PFSK-1 (cell line): ENCODE measurements around the gene DAGLB.

Source experiments
- FOXP2 ChIP-seq: optimal IDR thresholded peaks from 2 replicates; pipeline ENCODE3; 2011; ENCODE audit warnings: borderline replicate concordance, control low read depth, inconsistent platforms; ENCODE audit not compliant: insufficient read depth; ENCODE audit errors: extremely low read length, extremely low read depth
- POLR2AphosphoS5 ChIP-seq: IDR thresholded peaks from 2 replicates; pipeline ENCODE4 v1.6.1; 2012; ENCODE audit warnings: low read depth, mild to moderate bottlenecking, control low read depth, low read length, moderate library complexity
- REST ChIP-seq, 2 experiments: IDR thresholded peaks; 2 replicates each; pipeline versions ENCODE4 v1.6.1 to v1.8.0; 2011 to 2012; ENCODE audit warnings: low read depth in 2 of 2, low read length in 2 of 2, control low read depth in 1 of 2, inconsistent platforms in 1 of 2, mild to moderate bottlenecking in 1 of 2, moderate library complexity in 1 of 2; ENCODE audit not compliant: insufficient read depth in 1 of 2
- SIN3A ChIP-seq: IDR thresholded peaks from 2 replicates; pipeline ENCODE4 v1.6.1; 2012; ENCODE audit warnings: mild to moderate bottlenecking, low read length, moderate library complexity, borderline replicate concordance; ENCODE audit not compliant: insufficient read depth
- TAF1 ChIP-seq: IDR thresholded peaks from 2 replicates; pipeline ENCODE4 v1.6.1; 2012; ENCODE audit warnings: low read length, control low read depth, borderline replicate concordance; ENCODE audit not compliant: insufficient read depth

DAGLB gene

GRCh38 chr7:6422926-6423632, 24.7 kb downstream of the DAGLB start:
- TF ChIP-seq REST (IDR thresholded peaks at IDR 0.05; ENCODE audit: insufficient read depth in 1 of 2, low read depth in 2 of 2, low read length in 2 of 2) (no peak), TAF1 (no peak), FOXP2 (no peak), SIN3A (no peak), POLR2AphosphoS5 (no peak)

GRCh38 chr7:6422095-6422494, 25.7 kb downstream of the DAGLB start:
- TF ChIP-seq FOXP2 (no peak), TAF1 (no peak), REST (IDR thresholded peaks at IDR 0.05; ENCODE audit: insufficient read depth in 1 of 2, low read depth in 2 of 2, low read length in 2 of 2) (no peak), POLR2AphosphoS5 (no peak), SIN3A (no peak)

- TF ChIP-seq POLR2AphosphoS5 (no peak), SIN3A (no peak), REST (IDR thresholded peaks at IDR 0.05; ENCODE audit: insufficient read depth in 1 of 2, low read depth in 2 of 2, low read length in 2 of 2) (no peak)
Measured at GRCh38 chr7:6420680-6421079, 27.1 kb downstream of the DAGLB start.

- no peak for TF ChIP-seq FOXP2
- no peak for TF ChIP-seq TAF1
- TF ChIP-seq SIN3A = no peak
- no peak for TF ChIP-seq REST (IDR thresholded peaks at IDR 0.05; ENCODE audit: insufficient read depth in 1 of 2, low read depth in 2 of 2, low read length in 2 of 2)
- no peak for TF ChIP-seq POLR2AphosphoS5
Measured at GRCh38 chr7:6419310-6419773, 28.4 kb downstream of the DAGLB start.

- TF ChIP-seq POLR2AphosphoS5 (no peak), FOXP2 (no peak), TAF1 (no peak)
Measured at GRCh38 chr7:6417408-6417807, 30.3 kb downstream of the DAGLB start.
